Ascending aorta (tissue), 2 donors: ENCODE results near the gene CD36. TPM values are rescaled to one million over a fixed set of nuclear protein-coding genes. Genes with fewer than 3 reads are reported as not detected.

Experiments used
- DNase-seq, 2 donors: peaks; one replicate each; pipeline ENCODE4 v3.0.0-alpha.2; 2019; ENCODE audit warnings: low spot score in 2 of 2
- H3K27ac ChIP-seq, 2 donors: fragments of 200-600 bp; sonication (generic); one replicate each; pipeline ENCODE4 v1.5.1; 2016 to 2017; ENCODE audit warnings: mild to moderate bottlenecking in 1 of 2
- H3K27me3 ChIP-seq: fragments of 200-600 bp; sonication (generic); one replicate; pipeline ENCODE4 v1.5.1; 2017
- H3K36me3 ChIP-seq, 2 donors: fragments of 200-600 bp; sonication (generic); one replicate each; pipeline ENCODE4 v1.5.1; 2016
- H3K4me1 ChIP-seq, 2 donors: fragments of 200-600 bp; sonication (generic); one replicate each; pipeline ENCODE4 v1.5.1; 2016 to 2017; ENCODE audit warnings: mild to moderate bottlenecking in 1 of 2
- H3K4me3 ChIP-seq, 2 donors: fragments of 200-600 bp; sonication (generic); one replicate each; pipeline ENCODE4 v1.5.1; 2016 to 2017; ENCODE audit warnings: mild to moderate bottlenecking in 1 of 2
- H3K9me3 ChIP-seq, 2 donors: fragments of 200-600 bp; sonication (generic); one replicate each; pipeline ENCODE4 v1.5.1; 2016
- intact Hi-C: fragments of 100-400 bp; cut with DNase I; formaldehyde crosslinking; loops from one replicate; pipeline ENCODE4 v1.15.1; 2023
- total RNA-seq: library from RNA; depleted of rRNA; stranded (reverse); fragments of >200 nt; gene quantifications from one replicate; pipeline ENCODE4 v1.1.0, GENCODE V29; 2016
- TF ChIP-seq, protein P1 (sequence below), 3 experiments: fragments of 200-600 bp in 2 of 3; fragments of 450-650 bp in 1 of 3; sonication (generic) in 2 of 3; IDR thresholded peaks; one replicate each; pipeline ENCODE4 v1.5.1; 2016 to 2019; ENCODE audit warnings: antibody characterized with exemption in 3 of 3, mild to moderate bottlenecking in 1 of 3, moderate library complexity in 1 of 3

The CD36 gene
- total RNA-seq: 302 TPM

GRCh38 chr7:80637911-80638765, at the start of gene CD36:
CD36 (plus strand) TSS chr7:80638642; CDS start chr7:80646741, 8,099 bp downstream.
- no peaks in the 10 kb centered on the region for H3K4me1 ChIP-seq
- TF ChIP-seq, protein P1, sequence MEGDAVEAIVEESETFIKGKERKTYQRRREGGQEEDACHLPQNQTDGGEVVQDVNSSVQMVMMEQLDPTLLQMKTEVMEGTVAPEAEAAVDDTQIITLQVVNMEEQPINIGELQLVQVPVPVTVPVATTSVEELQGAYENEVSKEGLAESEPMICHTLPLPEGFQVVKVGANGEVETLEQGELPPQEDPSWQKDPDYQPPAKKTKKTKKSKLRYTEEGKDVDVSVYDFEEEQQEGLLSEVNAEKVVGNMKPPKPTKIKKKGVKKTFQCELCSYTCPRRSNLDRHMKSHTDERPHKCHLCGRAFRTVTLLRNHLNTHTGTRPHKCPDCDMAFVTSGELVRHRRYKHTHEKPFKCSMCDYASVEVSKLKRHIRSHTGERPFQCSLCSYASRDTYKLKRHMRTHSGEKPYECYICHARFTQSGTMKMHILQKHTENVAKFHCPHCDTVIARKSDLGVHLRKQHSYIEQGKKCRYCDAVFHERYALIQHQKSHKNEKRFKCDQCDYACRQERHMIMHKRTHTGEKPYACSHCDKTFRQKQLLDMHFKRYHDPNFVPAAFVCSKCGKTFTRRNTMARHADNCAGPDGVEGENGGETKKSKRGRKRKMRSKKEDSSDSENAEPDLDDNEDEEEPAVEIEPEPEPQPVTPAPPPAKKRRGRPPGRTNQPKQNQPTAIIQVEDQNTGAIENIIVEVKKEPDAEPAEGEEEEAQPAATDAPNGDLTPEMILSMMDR (IDR thresholded peaks at IDR 0.05): no peak
- H3K36me3 ChIP-seq: no peaks in the 10 kb centered on the region
- H3K4me3 ChIP-seq: no peak within 1 kb of the TSS
- no peaks in the 10 kb centered on the region for H3K27me3 ChIP-seq
- H3K27ac ChIP-seq: no peak within 1 kb of the TSS
- no peaks in the 10 kb centered on the region for H3K9me3 ChIP-seq
- intact Hi-C loops: no loop called here
- DNase-seq: no peak

DNA sequence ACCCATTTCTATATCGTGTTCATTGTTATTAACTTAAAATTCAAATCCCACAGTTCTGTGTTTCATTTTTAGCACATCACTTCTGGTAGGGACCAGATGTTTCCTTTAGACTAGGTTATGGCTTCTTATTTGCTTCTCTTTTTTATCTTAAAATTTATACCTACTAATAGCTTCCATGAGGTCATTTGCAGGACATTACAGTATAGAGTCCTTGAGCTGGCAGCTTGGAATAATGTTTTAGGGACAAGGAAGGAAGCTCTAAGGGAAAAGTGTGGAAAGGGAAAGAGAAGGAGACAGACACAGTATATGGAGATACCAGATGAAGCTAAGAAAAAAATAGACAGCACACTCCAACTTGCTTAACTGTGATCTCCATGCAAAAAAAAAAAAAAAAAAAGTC, 48.8 kb upstream of the CD36 start:
- Histone ChIP-seq H3K27me3 (no peaks in the 10 kb centered on the region), H3K4me1 (no peaks in the 10 kb centered on the region), H3K27ac (no peak overlapping the region), H3K4me3 (no peak overlapping the region), H3K36me3 (no peaks in the 10 kb centered on the region), H3K9me3 (no peaks in the 10 kb centered on the region)
- intact Hi-C loops: no loop called here
- no peak for DNase-seq
- TF ChIP-seq, protein P1 (IDR thresholded peaks at IDR 0.05): no peak

GRCh38 chr7:80591654-80592053, 46.8 kb upstream of the CD36 start:
- Histone ChIP-seq H3K4me3 (no peak overlapping the region), H3K4me1 (no peaks in the 10 kb centered on the region), H3K27me3 (no peaks in the 10 kb centered on the region), H3K9me3 (no peaks in the 10 kb centered on the region), H3K36me3 (no peaks in the 10 kb centered on the region), H3K27ac (no peak overlapping the region)
- TF ChIP-seq, protein P1 (IDR thresholded peaks at IDR 0.05): no peak
- intact Hi-C loops: no loop called here
- no peak for DNase-seq

DNA sequence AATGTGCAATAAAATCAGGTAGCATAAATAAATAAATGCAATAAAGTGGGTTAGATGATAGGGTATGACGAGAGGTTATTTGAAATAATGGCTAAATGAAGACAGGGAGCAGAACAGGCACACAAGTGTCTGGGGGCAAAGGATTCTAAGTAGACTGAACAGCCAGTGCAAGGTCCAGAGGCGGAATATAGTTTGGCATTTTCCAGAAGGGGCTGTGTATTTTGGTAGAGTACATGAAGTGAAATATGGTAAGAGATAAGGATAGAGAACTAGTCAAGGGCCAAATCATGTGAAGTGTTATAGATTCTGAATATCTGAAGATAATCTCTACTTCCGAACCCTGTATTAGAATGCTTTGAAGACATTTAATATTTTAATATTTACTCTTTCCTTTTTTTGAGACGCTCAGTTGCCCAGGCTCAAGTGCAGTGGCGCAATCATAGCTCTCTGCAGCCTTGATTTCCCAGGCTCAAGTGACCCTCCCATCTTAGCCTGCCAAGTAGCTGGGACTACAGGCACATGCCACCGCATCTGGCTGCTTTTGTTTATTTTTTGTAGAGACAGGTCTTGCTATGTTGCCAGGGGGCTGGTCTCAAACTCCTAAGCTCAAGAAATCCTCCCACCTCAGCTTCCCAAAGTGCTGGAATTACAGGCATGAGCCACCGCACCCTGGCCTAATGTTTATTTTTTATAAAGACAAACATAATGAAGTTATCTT, 44.4 kb upstream of the CD36 start:
- Histone ChIP-seq H3K36me3 (no peaks in the 10 kb centered on the region), H3K27me3 (no peaks in the 10 kb centered on the region), H3K27ac (no peak overlapping the region), H3K9me3 (no peaks in the 10 kb centered on the region), H3K4me3 (no peak overlapping the region), H3K4me1 (no peaks in the 10 kb centered on the region)
- intact Hi-C loops: no loop called here
- no peak for DNase-seq
- TF ChIP-seq, protein P1 (IDR thresholded peaks at IDR 0.05): no peak

- Histone ChIP-seq H3K4me3 (no peak overlapping the region), H3K27me3 (no peaks in the 10 kb centered on the region), H3K36me3 (no peaks in the 10 kb centered on the region), H3K27ac (no peak overlapping the region), H3K9me3 (no peaks in the 10 kb centered on the region), H3K4me1 (no peaks in the 10 kb centered on the region)
- TF ChIP-seq, protein P1 (IDR thresholded peaks at IDR 0.05): no peak
- intact Hi-C loops: no loop called here
- no peak for DNase-seq
These were observed 41.4 kb upstream of the CD36 start for GRCh38 chr7:80596933-80597517.
